Ramos (cell line): ENCODE data around the gene GPLD1.
"Not testable (repeated sequence)": the region's sequence is repeated elsewhere in the genome, so short reads cannot be mapped to it uniquely, and the experiment has no call there.

ENCODE experiments used
- in situ Hi-C: fragments of 300-500 bp; cut with MboI; formaldehyde crosslinking; loops from one replicate; pipeline ENCODE4 v1.14.3; 2022; ENCODE audit warnings: low sequenced_read_pairs; ENCODE audit not compliant: unreplicated experiment

The GPLD1 gene

GRCh38 chr6:24391756-24392405 is 97.5 kb downstream of the GPLD1 start:
- in situ Hi-C loops: no loop called here

GRCh38 chr6:24391208-24391607 is 98.2 kb downstream of the GPLD1 start:
- in situ Hi-C loops: no loop called here

- in situ Hi-C loops: no loop called here
Observed at GRCh38 chr6:24387818-24388217, 101.6 kb downstream of the GPLD1 start.

GRCh38 chr6:24385536-24386269 is 103.7 kb downstream of the GPLD1 start:
- in situ Hi-C loops: no loop called here

GRCh38 chr6:24384369-24385130 is 104.8 kb downstream of the GPLD1 start:
- in situ Hi-C loops: not testable (repeated sequence)

GRCh38 chr6:24382891-24383494 is 106.4 kb downstream of the GPLD1 start:
- in situ Hi-C loops: not testable (repeated sequence)

GRCh38 chr6:24382220-24382540 is 107.2 kb downstream of the GPLD1 start:
- in situ Hi-C loops: no loop called here

- in situ Hi-C loops: no loop called here
Observed at GRCh38 chr6:24381476-24382219, 107.7 kb downstream of the GPLD1 start.

- in situ Hi-C loops: no loop called here
Observed at GRCh38 chr6:24378473-24379097, 110.8 kb downstream of the GPLD1 start.
